Activated CD4-positive, alpha-beta T cell treated with anti-CD3 and anti-CD28 coated beads, Interleukin-2, amount 10 ng/mL, durations not matched to agents 24 days and 14 days (primary cell): Measurements from ENCODE around the gene FBP2. TPM values are rescaled to one million over a fixed set of nuclear protein-coding genes. Genes with fewer than 3 reads are reported as not detected.

Experiments used
- DNase-seq: peaks from one replicate; pipeline ENCODE4 v3.0.0; 2022
- H3K27ac Mint-ChIP-seq: one replicate; pipeline ENCODE4 v1.8.0; 2022; ENCODE audit warnings: mild to moderate bottlenecking, mixed read lengths
- H3K27me3 Mint-ChIP-seq: one replicate; pipeline ENCODE4 v1.8.0; 2022; ENCODE audit warnings: mixed read lengths
- H3K36me3 Mint-ChIP-seq: one replicate; pipeline ENCODE4 v1.8.0; 2022; ENCODE audit warnings: low read depth, mild to moderate bottlenecking, mixed read lengths
- H3K4me1 Mint-ChIP-seq: one replicate; pipeline ENCODE4 v1.8.0; 2021; ENCODE audit warnings: mixed read lengths
- H3K4me3 Mint-ChIP-seq: one replicate; pipeline ENCODE4 v1.8.0; 2022; ENCODE audit warnings: mild to moderate bottlenecking, moderate library complexity, mixed read lengths
- H3K9me3 Mint-ChIP-seq: one replicate; pipeline ENCODE4 v1.8.0; 2021; ENCODE audit warnings: mixed read lengths
- intact Hi-C: fragments of 100-400 bp; cut with micrococcal nuclease; formaldehyde crosslinking; loops from one replicate; pipeline ENCODE4 v1.15.1; 2023
- total RNA-seq: library from RNA; stranded (reverse); gene quantifications from 2 replicates; pipeline ENCODE4 v1.2.3, GENCODE V29; 2022

Gene FBP2
- not detected in 2 replicates for total RNA-seq

DNA sequence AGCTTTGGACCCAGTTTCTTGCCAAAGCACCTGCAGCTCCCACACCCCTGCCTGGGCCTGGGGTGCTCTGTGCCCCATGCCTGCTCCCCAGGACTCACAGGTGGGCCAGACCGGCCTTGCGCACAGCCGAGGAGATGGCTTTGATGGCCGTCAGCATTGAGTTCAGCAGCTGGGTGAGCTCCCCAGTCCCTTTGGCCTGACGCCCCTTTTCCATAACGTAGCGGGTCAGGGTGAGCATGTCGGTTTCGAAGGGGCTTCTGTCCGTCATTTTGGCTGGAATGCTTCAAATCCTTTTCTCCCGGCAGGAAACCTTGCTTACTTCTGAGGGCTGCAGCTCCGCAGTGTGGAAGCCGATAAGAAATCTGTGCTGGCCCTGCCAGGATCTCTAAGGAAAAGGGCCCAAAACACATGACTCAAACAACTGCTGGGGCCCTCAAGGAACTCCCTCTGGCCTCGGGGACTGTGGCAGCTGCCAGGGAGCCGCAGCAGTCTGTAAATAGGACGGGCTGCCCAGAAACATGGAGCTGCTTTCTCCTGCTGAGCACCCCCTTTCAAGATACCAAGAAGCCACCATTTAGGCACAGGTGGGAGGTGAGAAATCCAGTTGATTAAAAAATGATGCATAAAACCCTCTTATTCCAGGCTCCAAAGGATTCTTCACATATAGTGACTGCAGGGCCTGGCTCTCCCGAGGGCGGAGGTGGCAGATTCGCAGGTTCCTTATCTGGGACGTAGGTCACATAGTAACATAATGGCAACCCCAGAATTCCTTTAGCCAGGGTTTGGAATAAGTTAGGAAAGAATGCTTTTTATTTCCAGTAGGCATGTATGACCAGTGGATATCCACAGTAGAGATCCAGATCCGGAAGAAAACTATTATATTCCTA, at the start of gene FBP2:
Gene FBP2, minus strand, starts transcription at position 366 of the 887 bp plus-strand sequence. Its CDS starts 98 bp downstream, at position 268.
- Mint-ChIP-seq H3K9me3 (no peaks in the 10 kb centered on the region), H3K36me3 (no peaks in the 10 kb centered on the region), H3K27me3 (no peaks in the 10 kb centered on the region), H3K4me3 (no peak within 1 kb of the TSS), H3K4me1 (no peaks in the 10 kb centered on the region), H3K27ac (no peak within 1 kb of the TSS)
- intact Hi-C loops, result no loop called here
- DNase-seq, result no peak

DNA sequence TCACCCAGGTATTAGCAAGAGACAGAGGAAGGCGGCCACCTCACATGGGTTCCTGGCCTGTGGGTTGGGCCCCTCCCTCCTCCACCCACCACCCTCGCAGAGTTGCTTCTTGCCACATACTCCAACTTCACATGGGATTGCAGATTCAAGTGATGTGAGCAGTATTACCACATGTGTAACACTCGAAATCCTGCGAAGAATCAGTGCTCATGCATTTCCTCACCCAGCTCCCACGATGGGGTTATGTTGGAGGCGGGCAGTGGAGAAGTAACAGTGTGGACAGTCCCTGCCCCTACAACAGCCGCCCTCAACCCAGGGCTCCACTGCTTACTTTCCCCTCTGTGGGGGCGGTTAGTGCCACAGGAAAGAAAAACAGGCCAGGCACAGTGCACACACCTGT, 49.6 kb upstream of the FBP2 start:
- Mint-ChIP-seq H3K4me1 (peaks cover 13% of the 10 kb centered on the region), H3K9me3 (no peaks in the 10 kb centered on the region), H3K36me3 (no peaks in the 10 kb centered on the region), H3K27ac (no peak overlapping the region), H3K27me3 (peaks cover 28% of the 10 kb centered on the region), H3K4me3 (no peak overlapping the region)
- intact Hi-C loops, result no loop called here
- DNase-seq, result no peak

DNA sequence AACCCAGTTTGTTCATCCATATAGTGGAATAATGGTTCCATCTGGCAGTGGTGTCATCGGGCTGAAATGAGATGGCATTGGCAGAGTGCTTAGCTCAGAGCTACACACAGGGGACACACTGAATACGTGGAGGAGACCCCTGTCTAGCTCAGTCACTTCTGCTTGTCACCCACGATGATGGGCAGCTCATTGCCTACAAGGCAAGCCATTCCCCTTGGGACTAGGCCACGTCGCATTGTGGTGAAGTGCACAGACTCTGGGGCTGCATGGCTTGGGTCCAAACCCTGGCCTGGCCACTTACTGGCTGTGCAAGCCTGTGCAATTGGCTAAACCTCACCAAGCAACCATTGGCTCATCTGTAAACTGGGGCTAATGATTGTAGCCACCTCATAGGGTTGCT, 48.9 kb upstream of the FBP2 start:
- H3K36me3 Mint-ChIP-seq, result no peaks in the 10 kb centered on the region
- H3K4me3 Mint-ChIP-seq, result no peak overlapping the region
- H3K27me3 Mint-ChIP-seq, result peaks cover 32% of the 10 kb centered on the region
- DNase-seq, result no peak
- H3K27ac Mint-ChIP-seq, result no peak overlapping the region
- intact Hi-C loops, result no loop called here
- H3K9me3 Mint-ChIP-seq, result no peaks in the 10 kb centered on the region
- H3K4me1 Mint-ChIP-seq, result peaks cover 13% of the 10 kb centered on the region

DNA sequence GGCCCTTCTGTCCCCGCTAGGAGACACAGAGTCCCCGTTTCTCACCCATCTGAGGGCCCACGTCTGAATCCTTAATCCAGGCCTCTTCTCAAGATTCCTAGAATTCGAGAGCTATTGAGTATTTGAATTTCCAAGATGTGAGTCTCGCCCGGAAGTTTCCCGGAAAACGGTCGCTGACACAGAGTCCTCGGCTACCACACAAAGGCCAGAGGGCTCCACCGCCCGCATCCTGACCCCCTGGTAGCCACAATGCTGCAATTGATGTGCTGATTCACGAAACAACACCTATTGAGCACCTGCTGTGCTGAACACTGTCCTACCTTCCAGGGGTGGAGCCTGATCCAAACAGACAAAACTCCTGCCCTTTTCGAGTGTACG, 46.4 kb upstream of the FBP2 start:
- intact Hi-C loops, result no loop called here
- peak overlapping the region; percentile 59 for H3K27ac Mint-ChIP-seq

DNA sequence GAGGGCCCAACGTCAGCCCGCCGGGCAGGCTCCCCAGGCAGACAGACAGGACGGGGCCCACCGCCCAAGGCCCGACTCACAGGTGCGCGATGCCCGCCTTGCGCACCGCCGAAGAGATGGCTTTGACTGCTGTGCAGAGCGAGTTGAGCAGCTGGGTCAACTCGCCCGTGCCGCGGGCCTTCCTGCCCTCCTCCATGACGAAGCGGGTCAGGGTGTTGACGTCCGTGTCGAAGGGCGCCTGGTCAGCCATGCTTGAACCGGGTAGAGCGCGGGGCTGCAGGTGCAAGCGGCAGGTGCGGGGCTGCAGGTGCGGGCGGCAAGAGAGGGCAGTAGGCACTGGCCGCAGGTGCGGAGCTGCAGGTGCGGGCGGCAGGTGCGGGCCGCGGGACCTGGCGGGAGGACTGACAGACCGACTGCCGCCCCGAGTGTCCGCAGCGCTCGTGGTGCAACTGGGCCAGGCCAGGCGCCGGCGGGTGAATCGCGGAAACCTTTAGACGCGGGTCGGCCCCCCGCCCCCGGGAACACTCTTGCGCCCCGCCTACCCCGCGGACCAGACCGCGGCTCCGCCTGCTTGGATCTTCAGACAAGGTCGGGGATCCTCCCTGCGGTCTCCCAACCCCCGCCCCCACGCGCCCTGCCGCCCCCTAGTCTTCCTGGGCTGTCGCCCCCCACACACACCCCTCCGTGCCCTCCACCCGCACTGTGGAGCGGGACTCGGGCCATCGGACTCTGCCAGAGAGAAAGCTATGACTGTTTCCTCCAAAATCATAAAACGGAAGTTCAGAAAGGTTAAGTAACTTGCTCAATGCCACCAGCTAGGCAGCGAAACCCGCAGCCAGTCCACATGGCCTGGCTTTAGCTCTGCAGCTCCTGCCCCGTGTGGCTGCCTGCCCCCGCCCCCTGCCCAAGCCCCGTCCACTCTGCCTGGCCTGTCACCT, 45.7 kb upstream of the FBP2 start, which contains the start of gene FBP1:
Gene FBP1, minus strand, starts transcription at position 458 of the 938 bp plus-strand sequence. Its CDS starts 208 bp downstream, at position 250.
- H3K27me3 Mint-ChIP-seq, result peaks cover 41% of the 10 kb centered on the region
- DNase-seq, result peak; percentile 79
- no peaks in the 10 kb centered on the region for H3K36me3 Mint-ChIP-seq
- intact Hi-C loops, result no loop called here
- H3K4me3 Mint-ChIP-seq, result peak within 1 kb of the TSS; percentile 92
- peak within 1 kb of the TSS; percentile 59 for H3K27ac Mint-ChIP-seq
- no peaks in the 10 kb centered on the region for H3K9me3 Mint-ChIP-seq
- peaks cover 13% of the 10 kb centered on the region for H3K4me1 Mint-ChIP-seq

More for the DNA sequence above, 46.4 kb upstream of the FBP2 start:
- Mint-ChIP-seq H3K27me3 (peaks cover 45% of the 10 kb centered on the region), H3K4me3 (peak overlapping the region; percentile 92), H3K36me3 (no peaks in the 10 kb centered on the region), H3K4me1 (peaks cover 13% of the 10 kb centered on the region), H3K9me3 (no peaks in the 10 kb centered on the region)
- no peak for DNase-seq

DNA sequence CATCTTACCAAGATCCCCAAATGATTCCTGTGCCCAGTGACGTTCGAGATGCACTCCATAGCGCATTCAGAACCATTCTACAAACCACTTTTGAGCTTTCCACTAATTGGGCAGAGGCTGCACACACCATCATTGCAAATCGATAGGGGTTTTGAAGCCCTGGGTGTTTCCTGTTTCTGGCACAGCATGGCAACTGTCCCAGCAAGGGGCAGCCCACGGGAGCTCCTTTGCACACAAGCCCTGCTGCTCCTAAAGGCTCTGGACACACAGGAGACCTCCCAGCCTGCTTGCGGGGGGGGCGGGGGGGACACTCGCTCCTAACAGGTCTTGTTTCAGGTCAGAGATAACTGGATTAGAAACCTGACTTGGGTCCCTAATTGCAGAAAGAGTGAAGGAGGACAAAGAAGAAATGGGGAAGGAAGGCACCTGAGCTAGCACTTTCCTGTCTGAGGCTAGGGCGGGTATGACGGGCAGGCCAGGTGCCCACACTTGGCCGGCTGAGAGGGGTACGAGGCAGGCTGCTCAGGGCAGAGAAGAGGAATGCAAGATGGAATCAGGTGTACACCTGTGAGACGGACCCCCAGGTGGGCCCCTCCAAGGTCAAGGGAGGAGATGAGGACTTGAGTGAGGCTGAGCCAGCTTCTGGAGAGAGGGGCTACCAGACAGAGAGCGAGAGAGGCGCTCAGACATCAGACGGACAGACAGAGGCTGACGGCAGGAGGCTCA, 44.9 kb upstream of the FBP2 start:
- Mint-ChIP-seq H3K4me3 (peak overlapping the region; percentile 92), H3K36me3 (no peaks in the 10 kb centered on the region), H3K27ac (no peak overlapping the region), H3K9me3 (no peaks in the 10 kb centered on the region), H3K27me3 (peaks cover 41% of the 10 kb centered on the region), H3K4me1 (peaks cover 13% of the 10 kb centered on the region)
- intact Hi-C loops, result no loop called here
- DNase-seq, result no peak

DNA sequence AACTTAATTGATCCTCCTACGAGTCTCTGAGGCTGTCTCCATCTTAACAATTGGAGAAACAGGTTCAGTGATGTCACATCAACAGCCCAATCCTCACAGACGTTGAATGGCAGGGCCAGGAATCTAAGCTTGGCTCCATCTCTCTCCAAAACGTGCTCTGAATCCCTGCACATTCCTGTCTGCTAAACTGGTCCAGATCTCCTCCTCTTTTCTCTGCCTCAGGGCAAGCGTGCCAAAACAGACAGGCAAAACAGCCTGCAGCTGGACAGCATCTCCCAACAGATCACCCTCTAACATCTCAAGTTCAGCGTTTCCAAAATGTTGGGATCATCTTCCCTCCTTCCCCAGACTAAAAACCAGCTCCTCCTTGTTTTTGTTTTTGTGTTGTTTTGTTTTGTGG, 39.1 kb upstream of the FBP2 start:
- no peak overlapping the region for H3K27ac Mint-ChIP-seq
- peaks cover 27% of the 10 kb centered on the region for H3K27me3 Mint-ChIP-seq
- no peaks in the 10 kb centered on the region for H3K9me3 Mint-ChIP-seq
- no peak for DNase-seq
- intact Hi-C loops, result no loop called here
- H3K4me1 Mint-ChIP-seq, result no peaks in the 10 kb centered on the region
- no peak overlapping the region for H3K4me3 Mint-ChIP-seq
- no peaks in the 10 kb centered on the region for H3K36me3 Mint-ChIP-seq

DNA sequence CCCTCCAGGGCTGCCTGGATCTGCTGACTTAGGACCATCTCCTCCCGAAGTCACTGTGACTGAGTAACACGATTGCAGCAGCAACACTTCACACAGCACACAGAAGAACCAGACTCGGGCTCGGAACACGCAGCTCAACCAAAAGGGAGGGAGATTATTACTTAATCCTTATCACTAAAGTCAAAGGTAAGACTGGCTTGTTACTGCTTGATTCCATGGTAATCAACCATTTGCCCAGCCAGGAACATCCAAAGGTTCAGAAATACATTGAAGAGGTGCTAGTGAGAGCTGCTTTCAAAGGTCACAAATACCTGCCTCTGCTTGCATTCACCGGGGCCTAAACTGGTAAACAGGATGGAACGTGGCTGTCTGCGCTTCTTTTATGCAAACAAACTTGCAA, 38.0 kb upstream of the FBP2 start:
- no peaks in the 10 kb centered on the region for H3K36me3 Mint-ChIP-seq
- no peaks in the 10 kb centered on the region for H3K4me1 Mint-ChIP-seq
- peaks cover 20% of the 10 kb centered on the region for H3K27me3 Mint-ChIP-seq
- no peak overlapping the region for H3K27ac Mint-ChIP-seq
- no peaks in the 10 kb centered on the region for H3K9me3 Mint-ChIP-seq
- DNase-seq, result no peak
- intact Hi-C loops, result no loop called here
- no peak overlapping the region for H3K4me3 Mint-ChIP-seq

DNA sequence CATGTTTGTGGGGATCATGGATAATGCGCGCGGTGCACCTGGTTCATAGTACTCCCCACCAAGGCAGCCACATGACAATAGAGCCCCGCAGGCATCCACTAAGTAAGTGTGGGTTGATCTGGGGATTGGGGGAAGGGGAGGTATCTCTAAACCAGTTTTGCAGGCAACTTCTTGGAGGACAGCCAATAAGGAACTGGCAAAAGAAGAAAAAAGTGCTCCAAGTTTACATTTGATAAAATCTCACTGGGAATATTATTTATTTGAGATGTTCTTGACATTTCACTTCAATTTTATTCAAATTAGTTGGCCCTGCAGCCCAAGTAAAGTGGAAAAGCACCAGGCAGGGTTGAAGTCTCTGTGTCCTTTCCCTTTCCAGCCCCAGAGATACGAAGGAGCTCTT, 37.2 kb upstream of the FBP2 start:
- Mint-ChIP-seq H3K36me3 (no peaks in the 10 kb centered on the region), H3K27me3 (peaks cover 17% of the 10 kb centered on the region), H3K27ac (no peak overlapping the region), H3K4me1 (no peaks in the 10 kb centered on the region), H3K4me3 (no peak overlapping the region), H3K9me3 (no peaks in the 10 kb centered on the region)
- intact Hi-C loops, result no loop called here
- DNase-seq, result no peak

DNA sequence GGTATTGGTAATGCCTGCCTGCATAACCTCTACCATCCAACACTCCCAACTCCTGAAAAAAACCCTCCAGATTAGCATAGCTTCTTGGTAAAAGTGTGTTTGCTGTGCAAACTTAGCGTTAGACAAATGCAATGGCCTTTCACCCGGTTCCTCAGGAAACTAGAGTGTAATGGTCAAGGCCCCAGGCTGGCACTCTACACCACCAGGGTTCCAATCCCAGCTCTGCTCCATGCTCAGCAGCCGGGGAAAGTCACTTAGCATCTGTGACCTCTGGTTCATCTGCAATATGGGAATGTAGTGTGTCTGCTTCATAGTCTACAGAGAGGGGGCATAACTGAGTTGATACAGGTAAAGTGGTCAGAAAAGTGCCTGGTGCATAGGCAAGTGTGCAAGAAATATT, 36.7 kb upstream of the FBP2 start:
- Mint-ChIP-seq H3K27me3 (peaks cover 12% of the 10 kb centered on the region), H3K4me1 (no peaks in the 10 kb centered on the region), H3K4me3 (no peak overlapping the region), H3K36me3 (no peaks in the 10 kb centered on the region), H3K27ac (no peak overlapping the region), H3K9me3 (no peaks in the 10 kb centered on the region)
- intact Hi-C loops, result no loop called here
- no peak for DNase-seq

DNA sequence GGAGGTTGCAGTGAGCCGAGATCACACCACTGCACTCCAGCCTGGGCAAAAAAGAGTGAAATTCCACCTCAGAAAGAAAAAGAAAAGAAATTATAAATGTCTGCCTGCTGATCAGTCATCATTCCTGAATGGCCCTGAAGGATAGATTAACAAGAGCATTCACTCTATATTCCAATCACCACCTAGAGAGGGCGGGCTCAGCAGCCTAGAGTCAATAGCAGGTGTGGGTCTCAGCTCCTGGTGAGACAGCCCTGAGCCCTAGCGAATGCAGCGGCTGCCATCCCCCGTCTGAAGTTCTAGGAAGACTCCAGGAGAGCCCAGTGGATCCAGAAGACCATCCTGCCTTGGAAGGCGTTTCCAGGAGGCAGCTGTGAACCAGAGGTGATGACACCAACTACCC, 33.7 kb upstream of the FBP2 start:
- no peak overlapping the region for H3K4me3 Mint-ChIP-seq
- no peaks in the 10 kb centered on the region for H3K9me3 Mint-ChIP-seq

DNA sequence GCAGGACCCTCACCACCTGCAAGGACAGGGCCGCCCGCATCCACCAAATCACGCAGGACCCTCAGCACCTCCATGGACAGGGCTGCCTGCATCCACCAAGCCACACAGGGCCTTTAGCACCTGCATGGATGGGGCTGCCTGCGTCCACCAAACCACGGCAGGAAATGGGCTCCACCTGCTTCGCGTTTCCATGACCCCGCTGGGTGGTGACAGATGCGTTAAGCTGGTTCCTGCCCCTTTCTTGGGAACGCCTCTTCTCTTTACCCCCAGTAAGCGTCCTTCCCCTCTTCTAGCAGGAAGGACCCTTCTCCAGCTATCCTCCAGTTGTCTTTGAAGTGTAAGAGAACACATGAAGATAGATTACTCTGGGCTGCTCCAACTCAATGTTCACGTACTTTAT, 32.2 kb upstream of the FBP2 start:
- intact Hi-C loops, result no loop called here
- Mint-ChIP-seq H3K27ac (no peak overlapping the region), H3K9me3 (no peaks in the 10 kb centered on the region), H3K4me1 (no peaks in the 10 kb centered on the region), H3K4me3 (no peak overlapping the region), H3K36me3 (no peaks in the 10 kb centered on the region), H3K27me3 (no peaks in the 10 kb centered on the region)
- no peak for DNase-seq

More for the DNA sequence above, 33.7 kb upstream of the FBP2 start:
- H3K27me3 Mint-ChIP-seq, result peaks cover 3% of the 10 kb centered on the region
- intact Hi-C loops, result no loop called here
- no peak for DNase-seq
- H3K27ac Mint-ChIP-seq, result no peak overlapping the region
- no peaks in the 10 kb centered on the region for H3K4me1 Mint-ChIP-seq
- no peaks in the 10 kb centered on the region for H3K36me3 Mint-ChIP-seq

DNA sequence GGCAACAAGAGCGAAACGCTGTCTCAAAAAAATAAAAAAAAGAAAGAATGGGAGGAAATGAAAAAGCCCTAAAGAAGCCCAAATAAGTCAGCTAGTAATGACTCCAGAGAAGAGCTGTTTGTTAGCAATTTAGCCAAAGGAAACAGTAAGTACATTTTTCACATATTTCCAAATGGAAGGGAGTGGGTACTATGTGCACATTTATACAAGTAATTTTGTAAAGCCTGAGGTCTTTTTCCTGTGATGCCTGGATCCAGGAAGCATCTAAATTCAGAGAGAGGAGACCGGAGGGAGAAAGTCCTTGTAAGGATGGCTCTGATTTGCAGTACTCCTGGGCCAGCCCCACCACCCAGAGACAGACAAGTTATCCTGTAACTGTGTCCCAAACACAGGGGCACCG, 31.0 kb upstream of the FBP2 start:
- Mint-ChIP-seq H3K36me3 (no peaks in the 10 kb centered on the region), H3K27ac (no peak overlapping the region), H3K9me3 (no peaks in the 10 kb centered on the region), H3K4me1 (no peaks in the 10 kb centered on the region), H3K27me3 (peaks cover 4% of the 10 kb centered on the region), H3K4me3 (no peak overlapping the region)
- intact Hi-C loops, result no loop called here
- DNase-seq, result no peak
